Mesendoderm (in vitro differentiated cells): ENCODE measurements around the gene SPTBN1.
A peak's percentile ranks its signal among the peaks of the same experiment; 100 is the strongest.

ENCODE experiments used
- DNase-seq: peaks from one replicate; pipeline ENCODE4 v3.0.0; 2013
- H2AK5ac ChIP-seq: 2 replicates; pipeline ENCODE4 v1.6.1; 2013; ENCODE audit warnings: low read length, inconsistent platforms
- H2BK120ac ChIP-seq: 2 replicates; pipeline ENCODE4 v1.6.1; 2013; ENCODE audit warnings: low read depth, mild to moderate bottlenecking, low read length, moderate library complexity, mixed read lengths
- H2BK15ac ChIP-seq: replicated peaks from 2 replicates; pipeline ENCODE4 v1.6.1; 2013; ENCODE audit warnings: low read depth, mild to moderate bottlenecking, moderate library complexity
- H2BK5ac ChIP-seq: 2 replicates; pipeline ENCODE4 v1.6.1; 2013; ENCODE audit warnings: low read length, inconsistent platforms
- H3K18ac ChIP-seq: 2 replicates; pipeline ENCODE4 v1.6.1; 2013; ENCODE audit warnings: mild to moderate bottlenecking, low read length, mixed read lengths
- H3K23ac ChIP-seq: one replicate; pipeline ENCODE4 v1.6.1; 2013; ENCODE audit warnings: low read length
- H3K27ac ChIP-seq: 2 replicates; pipeline ENCODE4 v1.5.1; 2013; ENCODE audit warnings: low read depth, mild to moderate bottlenecking, inconsistent platforms, low read length, moderate library complexity
- H3K27me3 ChIP-seq: 2 replicates; pipeline ENCODE4 v1.6.1; 2013; ENCODE audit warnings: low read length, control low read depth, mild to moderate bottlenecking, inconsistent platforms; ENCODE audit not compliant: insufficient read depth, poor library complexity
- H3K36me3 ChIP-seq: 2 replicates; pipeline ENCODE4 v1.6.1; 2013; ENCODE audit warnings: low read length, inconsistent platforms; ENCODE audit not compliant: control insufficient read depth, insufficient read depth
- H3K4ac ChIP-seq: one replicate; pipeline ENCODE4 v1.6.1; 2013; ENCODE audit warnings: low read depth, mild to moderate bottlenecking, low read length, moderate library complexity
- H3K4me1 ChIP-seq: 2 replicates; pipeline ENCODE4 v1.6.1; 2013; ENCODE audit warnings: low read depth, low read length, inconsistent platforms; ENCODE audit not compliant: control insufficient read depth
- H3K4me2 ChIP-seq: 2 replicates; pipeline ENCODE4 v1.6.1; 2013; ENCODE audit warnings: low read length
- H3K4me3 ChIP-seq: 2 replicates; pipeline ENCODE4 v1.5.1; 2013; ENCODE audit warnings: mild to moderate bottlenecking, low read length
- H3K56ac ChIP-seq: one replicate; pipeline ENCODE4 v1.6.1; 2013; ENCODE audit warnings: low read length
- H3K79me1 ChIP-seq: 2 replicates; pipeline ENCODE4 v1.6.1; 2013; ENCODE audit warnings: low read length, inconsistent platforms
- H3K79me2 ChIP-seq: 2 replicates; pipeline ENCODE4 v1.6.1; 2013; ENCODE audit warnings: mild to moderate bottlenecking, low read length; ENCODE audit not compliant: control insufficient read depth, insufficient read depth
- H3K9ac ChIP-seq: 2 replicates; pipeline ENCODE4 v1.6.1; 2013; ENCODE audit warnings: low read length, inconsistent platforms
- H4K5ac ChIP-seq: one replicate; pipeline ENCODE4 v1.6.1; 2013; ENCODE audit warnings: low read length
- H4K8ac ChIP-seq: one replicate; pipeline ENCODE4 v1.6.1; 2013; ENCODE audit warnings: low read depth, mild to moderate bottlenecking, control low read depth, low read length, moderate library complexity
- WGBS: extraction: QIAGEN DNeasy Blood & Tissue Kit; methylation state at CpG from one replicate; pipeline ENCODE4 v1.1.7; 2013; ENCODE audit warnings: low lambda C conversion rate, missing lambda C conversion rate; ENCODE audit not compliant: insufficient coverage; ENCODE audit errors: extremely low coverage; 5-methylcytosine and 5-hydroxymethylcytosine counted together

The SPTBN1 gene

DNA sequence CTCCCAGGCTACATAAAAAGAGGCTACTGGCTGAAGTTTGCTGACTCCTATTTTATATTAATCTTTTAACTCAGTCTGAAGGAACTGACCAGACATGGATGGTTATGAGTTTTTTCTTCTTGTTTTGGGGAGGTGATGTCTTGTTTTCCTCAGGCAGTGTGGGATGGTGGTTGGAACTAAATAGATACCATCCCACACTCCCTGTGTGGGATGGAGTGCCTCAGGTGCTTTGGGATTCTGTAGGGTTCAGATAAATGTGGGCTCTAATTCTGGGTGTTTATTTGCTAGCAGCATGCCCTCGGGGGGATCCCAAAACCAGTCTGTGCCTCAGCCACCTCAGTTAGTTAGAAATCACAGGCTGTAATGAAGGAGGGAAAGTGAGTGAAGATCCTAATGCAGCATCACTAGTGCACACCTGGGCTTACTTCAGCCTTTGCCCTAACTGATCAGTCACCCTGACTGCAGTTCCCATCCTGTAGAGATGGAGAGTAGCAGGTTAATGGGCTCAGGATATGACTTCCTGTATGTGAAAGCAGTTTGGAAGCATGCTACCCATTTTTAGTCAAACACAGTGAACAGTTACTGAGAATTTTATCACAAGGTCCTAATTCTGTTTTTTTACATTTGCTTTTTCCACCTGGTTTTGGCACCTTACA is 132.2 kb downstream of the SPTBN1 start:
- Histone ChIP-seq H3K27ac (no peak overlapping the region), H3K4me2 (no peak overlapping the region), H3K79me1 (peaks cover 25% of the 10 kb centered on the region), H3K18ac (peak overlapping the region; percentile 30), H3K4ac (no peak overlapping the region), H3K36me3 (no peaks in the 10 kb centered on the region), H3K4me1 (peaks cover 5% of the 10 kb centered on the region), H3K4me3 (no peak overlapping the region), H4K8ac (no peak overlapping the region), H2BK5ac (no peak overlapping the region), H3K79me2 (peaks cover 66% of the 10 kb centered on the region), H3K9ac (no peak overlapping the region), H2BK15ac (no peak overlapping the region), H4K5ac (no peak overlapping the region), H3K23ac (no peak overlapping the region), H3K56ac (no peak overlapping the region), H3K27me3 (no peaks in the 10 kb centered on the region), H2BK120ac (no peak overlapping the region), H2AK5ac (no peak overlapping the region)
- no peak for DNase-seq
- no CpG with 5 or more reads among the region's 1 CpG for WGBS

DNA sequence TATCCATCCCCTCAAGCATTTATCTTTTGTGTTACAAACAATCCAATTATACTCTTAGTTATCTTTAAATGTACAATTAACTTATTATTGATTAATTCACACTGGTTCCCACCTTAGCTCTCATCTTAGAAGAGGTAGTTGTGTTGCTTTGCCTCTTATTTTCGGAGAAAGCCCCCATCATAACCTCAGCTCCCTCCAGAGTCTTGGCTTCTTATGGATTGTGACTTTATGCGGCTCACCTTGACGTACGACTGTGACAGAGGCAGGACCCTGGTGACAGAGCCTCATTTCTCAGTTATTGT is 132.9 kb downstream of the SPTBN1 start:
- no peak overlapping the region for H2BK5ac ChIP-seq
- H3K4me1 ChIP-seq = peaks cover 5% of the 10 kb centered on the region
- H2BK15ac ChIP-seq = no peak overlapping the region
- no peak overlapping the region for H3K23ac ChIP-seq
- H3K27ac ChIP-seq = no peak overlapping the region
- no CpG with 5 or more reads among the region's 4 CpGs for WGBS
- H3K4ac ChIP-seq = no peak overlapping the region
- no peak overlapping the region for H3K4me3 ChIP-seq
- no peak overlapping the region for H2BK120ac ChIP-seq
- no peaks in the 10 kb centered on the region for H3K27me3 ChIP-seq
- no peak for DNase-seq
- no peaks in the 10 kb centered on the region for H3K36me3 ChIP-seq
- no peak overlapping the region for H3K18ac ChIP-seq
- no peak overlapping the region for H3K4me2 ChIP-seq
- no peak overlapping the region for H4K8ac ChIP-seq
- peak overlapping the region; percentile 22 for H3K56ac ChIP-seq
- no peak overlapping the region for H2AK5ac ChIP-seq
- H4K5ac ChIP-seq = no peak overlapping the region
- peaks cover 66% of the 10 kb centered on the region for H3K79me2 ChIP-seq
- no peak overlapping the region for H3K9ac ChIP-seq
- H3K79me1 ChIP-seq = peaks cover 27% of the 10 kb centered on the region

DNA sequence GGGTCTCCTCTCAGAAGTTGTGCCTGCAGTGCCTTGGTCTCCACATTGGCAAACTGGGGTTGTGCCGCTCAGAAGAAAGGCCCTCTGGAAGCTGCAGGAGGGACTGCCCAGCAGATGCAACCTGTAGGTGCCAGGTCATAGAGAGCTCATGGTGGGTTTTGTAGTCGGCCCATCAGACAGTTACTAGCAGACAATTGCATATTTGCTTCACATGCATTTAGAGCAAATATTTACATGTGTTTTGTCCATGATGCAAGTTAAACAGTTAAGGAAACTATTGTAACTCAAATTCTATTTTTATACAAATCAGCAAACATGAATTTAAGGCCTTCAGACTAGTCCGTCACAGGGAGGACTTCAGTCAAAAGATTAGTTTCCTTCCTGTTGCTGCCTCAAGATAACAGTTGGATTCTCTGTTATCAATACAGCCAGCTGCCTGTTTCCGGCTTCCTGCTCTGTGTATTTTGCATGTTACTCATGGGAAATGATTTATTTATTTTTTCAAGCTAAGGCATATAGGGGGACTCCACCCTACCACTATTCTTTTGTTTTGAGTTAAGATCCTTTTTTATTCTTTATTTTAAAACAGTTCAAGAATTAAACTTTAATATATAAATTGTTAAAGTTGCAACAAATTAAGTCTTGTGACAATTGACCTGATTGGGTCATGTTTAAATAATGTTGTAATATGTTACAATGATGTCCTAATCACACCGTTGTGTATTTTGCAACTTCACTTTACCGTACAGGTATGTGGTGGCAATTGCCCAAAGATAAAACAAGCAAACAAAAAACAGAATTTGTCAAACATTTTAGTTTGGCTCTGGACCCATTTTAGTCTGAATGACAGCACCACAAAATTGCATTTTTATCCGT is 133.5 kb downstream of the SPTBN1 start:
- Histone ChIP-seq H3K79me1 (peaks cover 27% of the 10 kb centered on the region), H3K27ac (no peak overlapping the region), H4K8ac (no peak overlapping the region), H2AK5ac (no peak overlapping the region), H4K5ac (no peak overlapping the region), H2BK15ac (no peak overlapping the region), H3K56ac (peak overlapping the region; percentile 22), H2BK120ac (no peak overlapping the region), H3K18ac (no peak overlapping the region), H3K4me2 (no peak overlapping the region), H3K4me1 (peaks cover 5% of the 10 kb centered on the region), H3K4ac (no peak overlapping the region), H3K79me2 (peaks cover 64% of the 10 kb centered on the region), H3K27me3 (no peaks in the 10 kb centered on the region), H3K4me3 (no peak overlapping the region), H2BK5ac (no peak overlapping the region), H3K9ac (no peak overlapping the region), H3K23ac (no peak overlapping the region), H3K36me3 (no peaks in the 10 kb centered on the region)
- DNase-seq = no peak
- no CpG with 5 or more reads among the region's 7 CpGs for WGBS

DNA sequence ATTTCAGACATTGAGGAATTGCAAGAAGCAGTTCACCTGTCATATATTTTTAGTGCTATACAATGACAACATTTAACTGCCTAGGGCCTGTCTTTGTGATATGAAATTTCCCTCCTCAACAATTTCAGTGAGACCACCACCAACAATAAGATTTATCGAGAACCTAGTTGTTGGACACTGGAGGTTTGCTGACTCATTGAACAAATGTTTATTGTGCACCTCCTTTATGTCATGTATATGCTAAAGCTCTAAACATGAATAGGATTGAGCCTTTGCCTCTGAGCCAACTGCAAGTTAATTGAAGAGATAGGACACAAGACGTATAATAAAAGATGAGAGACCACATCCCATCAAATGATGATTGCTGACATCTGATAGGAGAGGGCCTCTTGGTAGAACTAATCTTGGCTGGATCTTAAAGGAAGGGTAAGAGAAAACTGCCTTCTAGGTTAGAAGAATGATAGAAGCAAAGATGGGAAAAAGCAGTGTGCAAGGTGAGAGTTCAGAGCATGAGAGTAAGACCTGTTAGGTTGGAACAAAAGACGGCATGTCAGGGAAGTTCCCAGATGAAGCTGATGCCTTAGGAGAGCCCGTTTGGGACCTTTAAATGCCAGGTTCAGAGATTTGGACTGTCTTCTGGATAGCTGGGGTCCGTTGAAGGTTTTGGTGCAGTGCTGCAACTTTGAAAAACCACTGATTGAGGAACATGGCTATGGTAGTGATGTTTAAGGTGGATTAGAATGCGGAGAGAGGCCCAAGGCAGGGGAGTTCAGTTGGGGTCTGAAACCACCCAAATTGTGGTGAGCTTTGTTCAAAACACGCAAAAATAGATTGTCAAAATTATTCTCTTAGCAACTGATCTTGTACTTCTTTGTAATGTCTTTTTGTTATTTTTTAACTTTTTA is 134.3 kb downstream of the SPTBN1 start:
- Histone ChIP-seq H3K79me1 (peaks cover 29% of the 10 kb centered on the region), H3K56ac (no peak overlapping the region), H3K36me3 (no peaks in the 10 kb centered on the region), H4K8ac (no peak overlapping the region), H3K23ac (no peak overlapping the region), H2BK120ac (no peak overlapping the region), H3K79me2 (peaks cover 59% of the 10 kb centered on the region), H3K9ac (no peak overlapping the region), H3K27ac (no peak overlapping the region), H4K5ac (no peak overlapping the region), H3K4me1 (peaks cover 5% of the 10 kb centered on the region), H2BK15ac (no peak overlapping the region), H3K18ac (peak overlapping the region; percentile 64), H2BK5ac (no peak overlapping the region), H3K27me3 (no peaks in the 10 kb centered on the region), H3K4me3 (no peak overlapping the region), H2AK5ac (no peak overlapping the region), H3K4ac (no peak overlapping the region), H3K4me2 (no peak overlapping the region)
- no CpG with 5 or more reads among the region's 7 CpGs for WGBS
- no peak for DNase-seq

DNA sequence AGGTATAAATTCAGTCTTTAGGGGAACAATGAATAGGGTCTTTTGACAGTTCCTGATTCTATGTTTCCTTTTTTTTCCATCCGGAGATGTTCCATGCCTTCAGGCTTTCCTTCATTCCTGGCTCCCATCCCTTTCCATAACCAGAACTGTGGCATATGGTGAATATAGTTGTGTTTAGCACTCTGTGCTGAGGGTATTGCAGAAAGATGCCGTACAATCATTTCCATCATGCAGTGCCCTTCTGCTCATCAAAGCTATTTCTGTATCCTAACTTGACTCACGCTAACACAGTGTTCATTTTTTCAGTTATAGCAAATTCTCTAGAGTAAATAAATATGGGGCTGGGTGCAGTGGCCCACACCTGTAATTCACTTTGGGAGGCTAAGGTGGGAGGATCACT is 135.4 kb downstream of the SPTBN1 start:
- no CpG with 5 or more reads among the region's 3 CpGs for WGBS

More for the DNA sequence above, 135.4 kb downstream of the SPTBN1 start:
- H3K9ac ChIP-seq = no peak overlapping the region
- H3K18ac ChIP-seq = no peak overlapping the region
- no peaks in the 10 kb centered on the region for H3K27me3 ChIP-seq
- peaks cover 7% of the 10 kb centered on the region for H3K4me1 ChIP-seq
- H3K4me2 ChIP-seq = no peak overlapping the region
- no peak overlapping the region for H2BK5ac ChIP-seq
- H3K4me3 ChIP-seq = no peak overlapping the region
- H2BK120ac ChIP-seq = no peak overlapping the region
- no peak overlapping the region for H2AK5ac ChIP-seq
- H2BK15ac ChIP-seq = no peak overlapping the region
- H3K56ac ChIP-seq = no peak overlapping the region
- H3K36me3 ChIP-seq = no peaks in the 10 kb centered on the region
- no peak overlapping the region for H3K4ac ChIP-seq
- DNase-seq = no peak
- H3K79me2 ChIP-seq = peaks cover 61% of the 10 kb centered on the region
- H3K79me1 ChIP-seq = peaks cover 30% of the 10 kb centered on the region
- H3K27ac ChIP-seq = no peak overlapping the region
- H4K5ac ChIP-seq = no peak overlapping the region
- H3K23ac ChIP-seq = no peak overlapping the region
- no peak overlapping the region for H4K8ac ChIP-seq
